Ishikawa (cell line): ENCODE measurements around the gene C15orf39.

ENCODE experiments used
- CEBPB ChIP-seq: IDR thresholded peaks from 2 replicates; pipeline ENCODE4 v1.6.1; 2012
- EP300 ChIP-seq: IDR thresholded peaks from 2 replicates; pipeline ENCODE4 v1.6.1; 2012; ENCODE audit warnings: borderline replicate concordance
- NFIC ChIP-seq: IDR thresholded peaks from 2 replicates; pipeline ENCODE4 v1.6.1; 2012
- RAD21 ChIP-seq: IDR thresholded peaks from 2 replicates; pipeline ENCODE4 v1.6.1; 2012; ENCODE audit warnings: low read depth
- TAF1 ChIP-seq: IDR thresholded peaks from 2 replicates; pipeline ENCODE4 v1.6.1; 2012; ENCODE audit warnings: low read depth, mild to moderate bottlenecking
- TEAD4 ChIP-seq: IDR thresholded peaks from 2 replicates; pipeline ENCODE4 v1.6.1; 2012
- ZBTB7A ChIP-seq: IDR thresholded peaks from 2 replicates; pipeline ENCODE4 v1.6.1; 2012; ENCODE audit warnings: low read depth
- TF ChIP-seq, protein P1 (sequence below): IDR thresholded peaks from 2 replicates; pipeline ENCODE4 v1.6.1; 2012; ENCODE audit warnings: low read depth, mild to moderate bottlenecking

DNA sequence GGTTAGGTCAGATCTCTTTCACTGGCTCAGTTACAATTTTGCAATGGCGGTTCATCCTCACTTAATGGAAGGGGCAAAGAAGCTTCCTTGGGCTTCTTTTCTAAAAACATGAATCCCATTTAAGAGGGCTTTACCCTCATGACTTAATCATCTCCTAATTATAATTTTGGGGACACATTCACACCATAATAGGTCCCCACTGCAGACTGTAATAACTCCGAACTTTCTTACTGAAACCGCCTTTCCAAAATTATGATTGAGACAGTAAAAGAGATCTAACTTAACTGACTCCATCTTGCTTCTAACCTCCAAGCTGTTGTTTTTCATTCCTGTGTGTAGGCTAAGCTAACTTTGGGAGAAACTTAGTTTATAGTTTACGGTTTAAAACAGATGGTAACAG lies 33.3 kb upstream of the C15orf39 start:
- TF ChIP-seq TAF1, result no peak
- TF ChIP-seq NFIC, result no peak
- TF ChIP-seq ZBTB7A, result no peak
- TF ChIP-seq EP300, result no peak
- no peak for TF ChIP-seq RAD21
- TF ChIP-seq, protein P1, sequence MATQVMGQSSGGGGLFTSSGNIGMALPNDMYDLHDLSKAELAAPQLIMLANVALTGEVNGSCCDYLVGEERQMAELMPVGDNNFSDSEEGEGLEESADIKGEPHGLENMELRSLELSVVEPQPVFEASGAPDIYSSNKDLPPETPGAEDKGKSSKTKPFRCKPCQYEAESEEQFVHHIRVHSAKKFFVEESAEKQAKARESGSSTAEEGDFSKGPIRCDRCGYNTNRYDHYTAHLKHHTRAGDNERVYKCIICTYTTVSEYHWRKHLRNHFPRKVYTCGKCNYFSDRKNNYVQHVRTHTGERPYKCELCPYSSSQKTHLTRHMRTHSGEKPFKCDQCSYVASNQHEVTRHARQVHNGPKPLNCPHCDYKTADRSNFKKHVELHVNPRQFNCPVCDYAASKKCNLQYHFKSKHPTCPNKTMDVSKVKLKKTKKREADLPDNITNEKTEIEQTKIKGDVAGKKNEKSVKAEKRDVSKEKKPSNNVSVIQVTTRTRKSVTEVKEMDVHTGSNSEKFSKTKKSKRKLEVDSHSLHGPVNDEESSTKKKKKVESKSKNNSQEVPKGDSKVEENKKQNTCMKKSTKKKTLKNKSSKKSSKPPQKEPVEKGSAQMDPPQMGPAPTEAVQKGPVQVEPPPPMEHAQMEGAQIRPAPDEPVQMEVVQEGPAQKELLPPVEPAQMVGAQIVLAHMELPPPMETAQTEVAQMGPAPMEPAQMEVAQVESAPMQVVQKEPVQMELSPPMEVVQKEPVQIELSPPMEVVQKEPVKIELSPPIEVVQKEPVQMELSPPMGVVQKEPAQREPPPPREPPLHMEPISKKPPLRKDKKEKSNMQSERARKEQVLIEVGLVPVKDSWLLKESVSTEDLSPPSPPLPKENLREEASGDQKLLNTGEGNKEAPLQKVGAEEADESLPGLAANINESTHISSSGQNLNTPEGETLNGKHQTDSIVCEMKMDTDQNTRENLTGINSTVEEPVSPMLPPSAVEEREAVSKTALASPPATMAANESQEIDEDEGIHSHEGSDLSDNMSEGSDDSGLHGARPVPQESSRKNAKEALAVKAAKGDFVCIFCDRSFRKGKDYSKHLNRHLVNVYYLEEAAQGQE, result no peak
- no peak for TF ChIP-seq TEAD4
- no peak for TF ChIP-seq CEBPB
